Measurements from ENCODE around the gene AKR7A2. TPM values are rescaled to one million over a fixed set of nuclear protein-coding genes. Genes with fewer than 3 reads are reported as not detected.

The AKR7A2 gene
- total RNA-seq, 1 donor from 2014 or later = 37.4 TPM

- no peak for ATAC-seq
- no peaks in the 10 kb centered on the region for H3K9me3 ChIP-seq
- H3K4me3 ChIP-seq = no peak overlapping the region
- H3K27me3 ChIP-seq (ENCODE audit: low read depth) = no peaks in the 10 kb centered on the region
- no peak overlapping the region for H3K27ac ChIP-seq
- peaks cover 32% of the 10 kb centered on the region for H3K36me3 ChIP-seq
- no peaks in the 10 kb centered on the region for H3K4me1 ChIP-seq
- intact Hi-C loops (cut with DNase I) = no loop called here
- no peak for DNase-seq
- TF ChIP-seq, protein P1, sequence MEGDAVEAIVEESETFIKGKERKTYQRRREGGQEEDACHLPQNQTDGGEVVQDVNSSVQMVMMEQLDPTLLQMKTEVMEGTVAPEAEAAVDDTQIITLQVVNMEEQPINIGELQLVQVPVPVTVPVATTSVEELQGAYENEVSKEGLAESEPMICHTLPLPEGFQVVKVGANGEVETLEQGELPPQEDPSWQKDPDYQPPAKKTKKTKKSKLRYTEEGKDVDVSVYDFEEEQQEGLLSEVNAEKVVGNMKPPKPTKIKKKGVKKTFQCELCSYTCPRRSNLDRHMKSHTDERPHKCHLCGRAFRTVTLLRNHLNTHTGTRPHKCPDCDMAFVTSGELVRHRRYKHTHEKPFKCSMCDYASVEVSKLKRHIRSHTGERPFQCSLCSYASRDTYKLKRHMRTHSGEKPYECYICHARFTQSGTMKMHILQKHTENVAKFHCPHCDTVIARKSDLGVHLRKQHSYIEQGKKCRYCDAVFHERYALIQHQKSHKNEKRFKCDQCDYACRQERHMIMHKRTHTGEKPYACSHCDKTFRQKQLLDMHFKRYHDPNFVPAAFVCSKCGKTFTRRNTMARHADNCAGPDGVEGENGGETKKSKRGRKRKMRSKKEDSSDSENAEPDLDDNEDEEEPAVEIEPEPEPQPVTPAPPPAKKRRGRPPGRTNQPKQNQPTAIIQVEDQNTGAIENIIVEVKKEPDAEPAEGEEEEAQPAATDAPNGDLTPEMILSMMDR (IDR thresholded peaks at IDR 0.05) = no peak
These were observed 21.8 kb upstream of the AKR7A2 start for GRCh38 chr1:19333587-19334354.

DNA sequence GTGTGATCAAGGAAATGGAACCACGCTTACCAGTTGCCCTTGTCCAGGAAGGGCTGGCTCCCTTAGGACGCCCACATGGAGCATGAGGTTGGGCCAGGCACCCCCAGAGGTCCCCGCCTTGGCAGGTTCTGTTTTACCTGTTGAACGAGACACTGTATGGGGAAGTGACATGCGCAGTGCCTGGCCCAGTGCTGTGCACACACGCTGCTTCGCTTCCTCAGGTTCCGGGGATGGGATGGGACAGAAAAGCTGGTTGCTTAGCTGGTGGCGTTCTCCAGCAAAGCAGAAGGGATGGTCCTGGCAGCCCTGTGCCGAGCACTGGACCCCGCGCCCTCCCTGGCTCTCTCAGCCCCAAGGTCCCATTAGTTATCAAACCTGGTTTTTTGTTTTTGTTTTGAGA, 20.9 kb upstream of the AKR7A2 start:
- DNase-seq (no peak), ATAC-seq (no peak)
- no peak overlapping the region for H3K27ac ChIP-seq
- peaks cover 32% of the 10 kb centered on the region for H3K36me3 ChIP-seq
- H3K27me3 ChIP-seq (ENCODE audit: low read depth) = no peaks in the 10 kb centered on the region
- intact Hi-C loops (cut with DNase I) = no loop called here
- H3K4me3 ChIP-seq = no peak overlapping the region
- H3K9me3 ChIP-seq = no peaks in the 10 kb centered on the region
- TF ChIP-seq, protein P1 (IDR thresholded peaks at IDR 0.05) = no peak
- H3K4me1 ChIP-seq = no peaks in the 10 kb centered on the region

DNA sequence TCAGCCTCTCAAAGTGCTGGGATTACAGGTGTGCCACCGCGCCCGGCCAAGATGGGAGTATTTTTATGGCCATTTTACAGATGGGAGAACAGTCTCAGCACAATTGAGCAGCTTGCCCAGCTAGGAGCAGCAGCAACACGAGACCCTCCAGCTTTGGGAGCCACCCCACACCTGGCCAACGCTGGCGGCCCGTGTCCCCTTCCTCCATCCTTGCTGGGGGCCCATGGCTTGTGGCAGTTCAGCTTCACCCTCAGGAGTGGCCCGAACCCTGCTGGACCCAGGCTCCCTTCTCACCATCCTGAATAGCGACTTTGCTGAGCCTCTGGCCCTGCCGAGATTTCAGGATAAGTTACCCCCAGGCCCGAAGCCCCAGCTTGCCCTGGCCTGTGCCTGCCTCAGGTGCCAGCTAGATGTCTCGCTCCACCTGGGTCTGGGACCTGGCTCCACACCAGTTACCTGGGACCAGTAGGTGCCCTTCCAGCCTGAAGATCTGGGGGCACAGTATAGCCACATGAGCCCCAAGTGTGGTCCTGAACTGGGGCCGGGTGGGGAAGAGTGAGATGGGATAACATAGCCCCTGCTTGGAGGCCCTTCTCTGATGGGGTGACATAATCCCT, 19.4 kb upstream of the AKR7A2 start:
- DNase-seq (no peak), ATAC-seq (no peak)
- no peaks in the 10 kb centered on the region for H3K27me3 ChIP-seq (ENCODE audit: low read depth)
- intact Hi-C loops (cut with DNase I) = no loop called here
- no peak overlapping the region for H3K27ac ChIP-seq
- H3K4me1 ChIP-seq = no peaks in the 10 kb centered on the region
- no peak overlapping the region for H3K4me3 ChIP-seq
- H3K9me3 ChIP-seq = no peaks in the 10 kb centered on the region
- TF ChIP-seq, protein P1 (IDR thresholded peaks at IDR 0.05) = no peak
- H3K36me3 ChIP-seq = peaks cover 44% of the 10 kb centered on the region

DNA sequence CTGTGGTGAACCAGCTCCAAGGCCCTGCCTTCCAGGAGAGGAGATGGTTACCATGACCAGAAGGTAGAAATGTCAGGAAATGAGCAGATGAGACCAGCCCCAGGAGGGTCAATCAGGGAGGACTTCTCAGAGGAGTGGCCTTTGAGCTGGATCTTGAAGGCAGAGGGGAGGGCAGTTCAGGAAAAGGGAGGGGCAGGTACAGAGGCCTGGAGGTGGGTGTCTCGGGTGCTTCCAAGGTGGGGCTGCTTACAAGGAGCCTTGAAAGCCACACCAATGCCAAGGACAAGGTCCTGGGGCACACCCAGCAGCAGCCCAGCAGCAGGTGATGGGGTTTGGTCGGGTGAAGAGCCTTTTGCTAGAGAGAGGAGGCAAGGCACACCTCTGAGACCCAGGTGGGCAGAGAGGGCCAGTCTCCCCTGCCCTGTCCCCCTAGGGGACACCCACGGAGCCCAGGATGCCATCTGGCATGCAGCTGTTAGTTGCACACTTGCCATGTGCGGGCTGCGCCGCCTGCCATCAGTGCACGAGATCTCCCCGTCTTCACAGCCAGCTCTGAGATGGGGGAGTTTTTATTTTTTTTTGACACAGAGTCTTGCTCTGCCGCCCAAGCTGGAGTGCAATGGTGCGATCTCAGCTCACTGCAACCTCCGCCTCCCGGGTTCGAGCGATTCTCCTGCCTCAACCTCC, 18.6 kb upstream of the AKR7A2 start:
- Histone ChIP-seq H3K9me3 (no peaks in the 10 kb centered on the region), H3K27me3 (ENCODE audit: low read depth) (no peaks in the 10 kb centered on the region), H3K4me3 (no peak overlapping the region), H3K27ac (no peak overlapping the region), H3K4me1 (no peaks in the 10 kb centered on the region), H3K36me3 (peaks cover 52% of the 10 kb centered on the region)
- no peak for ATAC-seq
- TF ChIP-seq, protein P1 (IDR thresholded peaks at IDR 0.05) = no peak
- intact Hi-C loops (cut with DNase I) = no loop called here
- DNase-seq = no peak

DNA sequence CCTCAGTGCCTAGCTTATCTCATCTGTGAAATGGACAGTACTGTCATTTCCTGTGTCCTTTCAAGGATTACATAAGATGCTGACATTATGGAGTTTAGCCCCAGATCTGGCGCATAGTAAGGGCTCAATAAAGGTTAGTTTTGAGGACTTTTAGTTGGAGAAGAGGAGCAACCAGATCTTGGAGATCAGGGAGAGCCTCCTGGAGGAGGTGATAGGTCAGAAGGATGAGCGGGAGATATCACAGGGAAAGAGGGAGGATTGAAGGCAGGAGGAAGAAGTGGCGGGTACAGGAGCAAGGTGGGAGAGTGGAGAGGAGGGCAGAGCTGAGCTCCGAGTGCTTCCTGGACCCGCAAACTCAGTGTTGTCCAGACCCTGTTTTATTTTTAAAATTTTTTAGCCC, 17.7 kb upstream of the AKR7A2 start:
- TF ChIP-seq, protein P1 (IDR thresholded peaks at IDR 0.05) = no peak
- Histone ChIP-seq H3K27ac (no peak overlapping the region), H3K4me3 (no peak overlapping the region), H3K27me3 (ENCODE audit: low read depth) (no peaks in the 10 kb centered on the region), H3K4me1 (no peaks in the 10 kb centered on the region), H3K36me3 (peaks cover 62% of the 10 kb centered on the region), H3K9me3 (no peaks in the 10 kb centered on the region)
- DNase-seq (no peak), ATAC-seq (no peak)
- intact Hi-C loops (cut with DNase I) = no loop called here
